Activated CD4-positive, alpha-beta T cell treated with anti-CD3 and anti-CD28 coated beads, Interleukin-2, amount 50 U/mL, for 24 hours (primary cell): ENCODE measurements around the gene TMCO4.
"Not testable (repeated sequence)": the region's sequence is repeated elsewhere in the genome, so short reads cannot be mapped to it uniquely, and the experiment has no call there.

Experiments
- DNase-seq, 2 donors: peaks; one replicate each; pipeline ENCODE4 v3.0.0-alpha.2; 2020; ENCODE audit warnings: low read depth in 1 of 2, low spot score in 1 of 2

The TMCO4 gene

DNA sequence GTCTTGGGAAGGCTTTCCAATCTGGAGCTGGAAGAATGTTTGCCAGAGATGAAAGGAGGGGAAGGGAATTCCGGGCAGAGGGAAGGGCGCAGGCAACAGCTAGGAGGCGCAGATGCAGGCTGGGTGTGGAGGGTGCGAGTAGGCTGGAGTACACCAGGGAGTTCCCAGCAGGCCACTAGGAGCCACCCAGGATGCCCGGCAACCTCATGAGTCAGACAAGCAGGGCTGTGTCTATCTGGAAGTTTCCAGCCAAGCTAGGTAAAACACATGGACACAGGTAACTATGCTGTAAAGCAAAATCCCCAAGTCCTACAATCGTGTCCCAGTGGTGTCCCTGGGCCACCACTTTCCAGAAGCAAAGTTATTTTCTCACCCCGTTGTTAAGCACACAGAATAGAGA is 156.6 kb downstream of the TMCO4 start:
- DNase-seq: no peak

DNA sequence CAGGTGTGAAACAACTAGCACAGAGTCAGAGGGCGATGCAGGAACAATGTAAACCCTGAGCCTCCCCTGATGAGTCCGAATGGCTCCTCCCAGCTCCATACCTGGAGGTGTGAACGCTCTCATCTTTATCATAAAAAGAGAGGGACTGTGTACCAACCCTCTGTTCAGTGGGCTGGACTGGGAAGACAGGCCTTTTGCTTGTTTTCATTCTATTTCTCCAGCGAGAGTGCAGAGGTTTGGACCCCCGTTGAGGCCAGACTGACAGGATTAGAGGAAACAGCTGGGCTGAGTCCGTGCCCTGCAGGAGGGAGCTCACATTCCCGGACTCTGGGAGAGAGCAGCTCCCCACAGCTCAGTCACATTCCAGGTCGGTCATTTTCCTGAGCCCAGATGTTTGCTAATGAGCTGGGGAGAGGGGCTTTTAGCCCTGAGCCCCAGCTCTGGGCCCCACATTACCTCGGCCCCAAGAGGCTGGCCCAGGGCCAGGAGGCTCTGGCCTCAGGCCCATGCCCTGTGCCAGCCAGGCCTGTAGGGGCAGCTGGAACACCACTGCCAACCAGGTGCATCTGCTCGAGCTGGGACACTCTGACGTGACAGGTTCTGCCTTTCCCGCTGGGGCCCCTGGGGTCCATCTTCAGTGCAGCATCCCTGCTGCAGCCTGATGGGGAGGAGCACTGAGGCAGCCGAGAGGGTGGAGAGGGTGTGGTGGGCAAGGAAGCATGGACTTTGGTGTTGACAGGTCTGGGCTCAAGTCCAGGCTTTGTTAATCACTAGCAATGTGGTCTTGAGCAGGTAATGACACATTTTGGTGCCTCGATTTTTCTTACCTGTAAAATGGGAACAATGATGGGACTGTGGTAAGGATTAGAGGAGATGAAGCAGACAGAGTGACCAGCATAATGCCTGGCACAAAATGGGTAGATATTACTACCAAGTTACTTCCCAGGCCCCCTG is 159.1 kb downstream of the TMCO4 start:
- DNase-seq: no peak

DNA sequence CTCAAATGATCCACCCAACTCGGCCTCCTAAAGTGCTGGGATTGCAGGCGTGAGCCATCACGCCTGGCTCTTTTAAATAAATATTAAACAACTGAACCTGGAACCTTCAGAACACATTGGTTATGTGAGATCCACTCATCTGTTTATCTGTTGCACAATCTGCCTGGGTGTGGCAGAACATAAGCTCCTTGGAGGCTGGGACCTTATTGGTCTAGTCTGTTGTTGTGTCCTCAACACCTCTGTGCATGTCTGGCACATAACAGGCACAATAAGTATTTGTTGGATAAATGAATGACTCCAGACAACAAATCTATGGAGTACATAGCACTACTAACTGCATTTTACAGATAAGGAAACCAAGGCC is 159.7 kb downstream of the TMCO4 start:
- no peak for DNase-seq

DNA sequence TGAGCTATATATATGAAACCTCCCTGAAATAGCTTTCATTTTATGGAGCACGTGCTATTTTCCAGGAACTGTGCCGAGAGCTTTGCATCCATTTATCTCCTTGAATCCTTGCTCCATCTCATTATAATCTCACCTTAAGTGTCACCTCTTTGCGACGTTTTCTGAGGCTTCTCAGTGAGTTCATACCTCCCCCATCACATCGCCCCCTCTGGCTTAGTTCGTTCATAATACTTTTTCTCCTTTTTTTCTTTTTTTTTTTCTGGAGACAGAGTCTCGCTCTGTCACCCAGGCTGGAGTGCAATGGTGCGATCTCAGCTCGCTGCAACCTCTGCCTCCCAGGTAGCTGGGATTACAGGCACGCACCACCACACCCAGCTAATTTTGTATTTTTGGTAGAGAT is 160.5 kb downstream of the TMCO4 start:
- not testable (repeated sequence) for DNase-seq

DNA sequence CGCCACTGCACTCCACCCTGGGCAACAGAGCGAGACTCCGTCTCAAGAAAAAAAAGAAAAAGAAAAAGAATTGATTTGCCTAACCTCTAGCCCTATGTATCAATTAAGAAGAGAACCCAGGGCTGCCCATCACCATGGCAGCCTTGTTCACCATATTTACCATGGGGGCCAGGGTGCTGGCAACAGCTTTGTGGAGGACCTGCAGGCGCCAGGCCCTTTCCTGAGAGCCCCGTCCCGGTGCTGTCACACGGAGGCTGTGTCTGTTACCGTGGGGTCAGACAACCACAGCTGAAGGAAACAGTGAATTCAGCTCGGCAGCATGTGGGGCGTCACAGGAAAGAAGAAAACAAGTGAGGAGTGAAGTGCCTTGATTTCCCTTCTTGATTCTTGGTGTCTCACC is 162.1 kb downstream of the TMCO4 start:
- DNase-seq: no peak

DNA sequence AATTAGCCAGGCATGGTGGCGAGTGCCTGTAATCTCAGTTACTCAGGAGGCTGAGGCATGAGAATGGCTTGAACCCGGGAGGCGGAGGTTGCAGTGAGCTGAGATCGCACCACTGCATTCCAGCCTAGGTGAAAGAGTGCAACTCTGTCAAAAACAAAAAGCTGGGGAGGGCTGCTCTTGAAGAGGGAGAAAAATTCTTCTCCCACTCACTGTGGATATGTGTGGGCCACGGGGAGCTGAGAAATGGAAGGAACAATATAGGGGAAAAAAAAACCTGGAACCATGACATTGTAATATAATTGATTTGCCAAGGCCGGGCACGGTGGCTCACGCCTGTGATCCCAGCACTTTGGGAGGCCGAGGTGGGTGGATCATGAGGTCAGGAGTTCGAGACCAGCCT is 163.0 kb downstream of the TMCO4 start:
- DNase-seq: not testable (repeated sequence)

DNA sequence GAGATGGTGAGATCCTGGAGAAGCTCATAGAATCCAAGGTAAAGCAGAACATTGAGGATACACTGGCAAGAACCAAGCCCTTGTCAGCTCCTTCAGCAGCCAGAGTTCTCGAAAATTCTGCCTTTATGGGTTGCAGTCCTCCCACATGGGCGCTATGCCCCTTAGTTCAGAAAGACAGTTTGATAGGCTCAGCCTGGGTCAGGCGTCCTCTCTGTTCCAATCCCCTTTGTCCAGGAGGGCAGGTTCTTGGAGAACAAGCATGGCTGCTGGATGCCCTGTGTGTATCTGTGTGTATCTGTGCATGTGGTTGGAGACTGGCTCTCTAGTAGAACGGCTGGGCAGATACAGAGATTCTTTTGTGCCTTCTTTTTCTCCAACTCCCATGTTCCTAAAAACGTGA is 163.7 kb downstream of the TMCO4 start:
- DNase-seq: no peak

DNA sequence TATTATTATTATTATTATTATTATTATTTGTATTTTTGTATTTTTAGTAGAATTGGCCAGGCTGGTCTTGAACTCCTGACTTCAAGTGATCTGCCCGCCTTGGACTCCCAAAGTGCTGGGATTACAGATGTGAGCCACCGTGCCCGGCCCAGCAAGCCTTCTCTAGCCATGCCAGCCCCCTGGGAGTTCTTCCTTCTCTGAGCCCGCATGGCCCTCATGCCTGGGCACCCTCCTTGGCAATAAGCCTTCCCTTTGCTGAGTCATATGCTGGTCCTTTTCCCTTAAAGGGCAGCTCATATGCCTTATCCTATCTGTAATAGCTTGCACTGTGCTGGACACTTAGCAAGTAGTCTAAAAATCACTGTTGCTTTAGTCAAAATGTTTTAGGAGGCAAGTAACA is 164.1 kb downstream of the TMCO4 start:
- no peak for DNase-seq

DNA sequence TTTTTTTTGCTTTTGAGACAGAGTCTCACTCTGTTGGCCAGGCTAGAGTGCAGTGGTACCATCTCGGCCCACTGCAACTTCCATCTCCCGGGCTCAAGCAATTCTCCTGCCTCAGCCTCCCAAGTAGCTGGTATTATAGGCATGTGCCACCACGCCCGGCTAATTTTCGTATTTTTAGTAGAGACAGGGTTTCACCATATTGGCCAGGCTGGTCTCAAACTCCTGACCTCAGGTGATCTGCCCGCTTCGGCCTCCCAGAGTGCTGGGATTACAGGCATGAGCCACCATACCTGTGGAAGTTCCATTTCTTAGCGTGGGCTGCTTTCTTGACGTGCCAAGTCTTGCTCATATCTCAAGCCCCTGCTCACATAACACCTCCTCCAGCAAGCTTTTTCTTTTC is 164.7 kb downstream of the TMCO4 start:
- DNase-seq: not testable (repeated sequence)

DNA sequence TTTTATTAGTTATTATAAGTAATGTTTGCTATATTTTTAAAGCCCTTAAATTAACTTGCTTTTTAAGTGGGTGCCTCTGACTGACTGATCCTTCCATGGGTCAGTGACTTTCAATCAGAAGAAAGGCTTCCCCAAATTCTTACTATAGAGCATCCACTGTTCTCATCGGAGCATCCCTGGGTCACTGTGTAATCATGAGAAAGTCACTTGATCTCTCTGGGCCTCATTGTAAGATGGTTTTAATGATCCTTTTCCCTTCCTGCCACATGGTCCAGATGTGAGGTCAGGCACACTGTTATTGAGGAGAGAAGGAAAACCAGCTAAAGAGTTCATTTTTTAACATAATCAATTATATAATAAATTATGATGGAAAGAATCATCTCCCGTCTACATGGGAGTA is 166.6 kb downstream of the TMCO4 start:
- no peak for DNase-seq
